ENCODE results near the gene USP33.

DNA sequence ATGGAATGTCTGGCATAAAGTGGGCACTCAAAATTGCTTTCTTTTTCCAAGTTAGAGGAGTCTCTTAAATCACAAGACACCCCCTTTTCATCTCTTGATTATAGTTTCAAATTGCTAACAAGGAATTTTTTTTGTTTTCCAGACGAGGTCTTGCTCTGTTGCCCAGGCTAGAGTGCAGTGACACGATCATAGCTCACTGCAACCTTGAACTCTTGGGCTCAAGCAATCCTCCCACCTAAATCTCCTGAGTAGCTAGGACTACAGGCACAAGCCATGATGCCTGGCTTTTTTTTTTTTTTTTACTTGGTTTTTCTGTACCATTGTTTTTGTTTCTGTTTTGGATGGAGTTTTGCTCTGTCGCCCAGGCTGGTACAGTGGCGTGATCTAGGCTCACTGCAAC lies 98.0 kb downstream of the USP33 start:
- TF ChIP-seq, protein P1, sequence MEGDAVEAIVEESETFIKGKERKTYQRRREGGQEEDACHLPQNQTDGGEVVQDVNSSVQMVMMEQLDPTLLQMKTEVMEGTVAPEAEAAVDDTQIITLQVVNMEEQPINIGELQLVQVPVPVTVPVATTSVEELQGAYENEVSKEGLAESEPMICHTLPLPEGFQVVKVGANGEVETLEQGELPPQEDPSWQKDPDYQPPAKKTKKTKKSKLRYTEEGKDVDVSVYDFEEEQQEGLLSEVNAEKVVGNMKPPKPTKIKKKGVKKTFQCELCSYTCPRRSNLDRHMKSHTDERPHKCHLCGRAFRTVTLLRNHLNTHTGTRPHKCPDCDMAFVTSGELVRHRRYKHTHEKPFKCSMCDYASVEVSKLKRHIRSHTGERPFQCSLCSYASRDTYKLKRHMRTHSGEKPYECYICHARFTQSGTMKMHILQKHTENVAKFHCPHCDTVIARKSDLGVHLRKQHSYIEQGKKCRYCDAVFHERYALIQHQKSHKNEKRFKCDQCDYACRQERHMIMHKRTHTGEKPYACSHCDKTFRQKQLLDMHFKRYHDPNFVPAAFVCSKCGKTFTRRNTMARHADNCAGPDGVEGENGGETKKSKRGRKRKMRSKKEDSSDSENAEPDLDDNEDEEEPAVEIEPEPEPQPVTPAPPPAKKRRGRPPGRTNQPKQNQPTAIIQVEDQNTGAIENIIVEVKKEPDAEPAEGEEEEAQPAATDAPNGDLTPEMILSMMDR (conservative IDR thresholded peaks at IDR 0.05; ENCODE audit: low read length) = no peak
- no peak for TF ChIP-seq EZH2phosphoT487 (IDR thresholded peaks at IDR 0.05; ENCODE audit: borderline replicate concordance, low read depth, low read length)

Data from OCI-LY7 (cell line).